CD4-positive, alpha-beta T cell treated with Interleukin-1 beta for 1 hour (primary cell): ENCODE measurements around the gene TAF6.
A peak's percentile ranks its signal among the peaks of the same experiment; 100 is the strongest.

Experiments used
- DNase-seq, 2 donors: peaks; one replicate each; pipeline ENCODE4 v3.0.0-alpha.2; 2020 to 2022

TAF6 gene

GRCh38 chr7:100119970-100120732 lies 993 bp upstream of the TAF6 start:
- peak; percentile 62 to 77 for DNase-seq

- no peak for DNase-seq
These were observed 628 bp downstream of the TAF6 start for GRCh38 chr7:100118388-100119071.

GRCh38 chr7:100115026-100115425 lies 4.1 kb downstream of the TAF6 start:
- no peak for DNase-seq

GRCh38 chr7:100111914-100112313 lies 7.2 kb downstream of the TAF6 start:
- DNase-seq: no peak

GRCh38 chr7:100111156-100111555 lies 8.0 kb downstream of the TAF6 start:
- no peak for DNase-seq

GRCh38 chr7:100109521-100110163 lies 9.5 kb downstream of the TAF6 start:
- no peak for DNase-seq

- DNase-seq: no peak
These were observed 11.3 kb downstream of the TAF6 start for GRCh38 chr7:100107890-100108289.

- no peak for DNase-seq
These were observed 11.9 kb downstream of the TAF6 start for GRCh38 chr7:100107125-100107737.

- no peak for DNase-seq
These were observed 12.5 kb downstream of the TAF6 start for GRCh38 chr7:100106633-100107032.

- DNase-seq: no peak
These were observed 13.6 kb downstream of the TAF6 start for GRCh38 chr7:100105534-100105933.

GRCh38 chr7:100102950-100103840 lies 16.0 kb downstream of the TAF6 start:
- DNase-seq: no peak

- peak; percentile 97 for DNase-seq
These were observed 17.9 kb downstream of the TAF6 start, which contains the start of the genes AP4M1 and MCM7 for GRCh38 chr7:100101016-100101862. TSS of gene AP4M1 (plus strand) at chr7:100101643. CDS start at chr7:100101715, 72 bp downstream. TSS of gene MCM7 (minus strand) at chr7:100101397. CDS start at chr7:100101294, 103 bp downstream.

- DNase-seq: peak; percentile 85 to 88
These were observed 18.6 kb downstream of the TAF6 start for GRCh38 chr7:100100420-100101015.

- DNase-seq: no peak
These were observed 19.7 kb downstream of the TAF6 start for GRCh38 chr7:100099452-100099851.

- no peak for DNase-seq
These were observed 20.2 kb downstream of the TAF6 start for GRCh38 chr7:100098913-100099312.

- DNase-seq: no peak
These were observed 23.5 kb downstream of the TAF6 start for GRCh38 chr7:100095704-100096103.

- DNase-seq: no peak
These were observed 23.9 kb downstream of the TAF6 start for GRCh38 chr7:100095289-100095688.

- no peak for DNase-seq
These were observed 25.2 kb downstream of the TAF6 start for GRCh38 chr7:100093925-100094486.

GRCh38 chr7:100093498-100093897 lies 25.7 kb downstream of the TAF6 start:
- no peak for DNase-seq

- DNase-seq: no peak
These were observed 26.1 kb downstream of the TAF6 start for GRCh38 chr7:100093054-100093453.
